ENCODE data around the gene AFMID.
"Not testable (repeated sequence)": the region's sequence is repeated elsewhere in the genome, so short reads cannot be mapped to it uniquely, and the experiment has no call there.

The AFMID gene

DNA sequence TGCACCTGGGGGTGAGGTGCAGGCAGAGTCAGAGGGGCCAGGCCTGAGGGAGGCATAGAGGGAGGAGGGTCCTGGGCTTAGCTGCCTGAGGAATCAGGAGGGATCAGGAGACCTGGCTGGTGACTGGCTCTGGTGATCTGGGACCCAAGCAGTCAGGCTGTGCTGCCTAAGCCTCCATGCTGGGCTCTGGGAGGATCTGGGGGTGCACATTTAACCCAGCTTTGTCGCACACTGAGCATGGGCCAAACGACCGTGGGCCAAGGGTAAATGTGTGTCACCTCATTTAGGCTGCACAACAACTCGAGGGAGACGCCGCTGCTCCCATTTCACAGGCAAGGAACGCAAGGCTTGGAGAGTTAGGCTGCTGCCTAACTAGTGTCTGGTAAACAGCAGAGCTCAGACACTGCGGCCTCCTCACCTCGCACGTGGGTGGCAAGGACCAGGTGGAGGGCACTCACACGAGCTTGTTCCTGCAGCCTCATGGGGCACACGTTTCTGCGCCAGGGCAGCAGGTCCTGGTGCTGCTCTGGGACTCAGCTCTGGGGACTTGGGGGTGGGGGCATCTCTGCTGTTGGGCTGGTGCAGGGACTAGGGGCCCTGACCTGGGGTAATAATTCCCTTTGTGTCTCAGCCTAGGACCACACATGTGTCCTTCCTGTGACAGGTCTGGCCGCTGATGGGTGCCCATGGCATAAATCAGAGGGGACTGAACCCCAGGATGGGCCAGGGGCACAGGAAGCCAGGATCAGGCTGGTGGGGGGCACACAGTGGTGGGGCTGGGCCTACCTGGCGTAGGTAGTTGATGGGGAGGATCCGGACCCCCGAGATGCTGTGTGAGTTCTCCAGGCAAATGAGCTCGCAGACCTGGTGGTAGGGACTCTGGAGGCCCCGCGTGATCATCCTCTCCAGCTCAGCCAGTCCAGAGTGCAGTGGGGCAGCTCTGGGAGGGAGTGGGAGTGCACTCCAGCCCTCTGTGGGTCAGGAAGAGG, 63.0 kb downstream of the AFMID start:
- no peak overlapping the region for H3K4me3 ChIP-seq (ENCODE audit: low read depth, low read length)
- TF ChIP-seq, protein P1, sequence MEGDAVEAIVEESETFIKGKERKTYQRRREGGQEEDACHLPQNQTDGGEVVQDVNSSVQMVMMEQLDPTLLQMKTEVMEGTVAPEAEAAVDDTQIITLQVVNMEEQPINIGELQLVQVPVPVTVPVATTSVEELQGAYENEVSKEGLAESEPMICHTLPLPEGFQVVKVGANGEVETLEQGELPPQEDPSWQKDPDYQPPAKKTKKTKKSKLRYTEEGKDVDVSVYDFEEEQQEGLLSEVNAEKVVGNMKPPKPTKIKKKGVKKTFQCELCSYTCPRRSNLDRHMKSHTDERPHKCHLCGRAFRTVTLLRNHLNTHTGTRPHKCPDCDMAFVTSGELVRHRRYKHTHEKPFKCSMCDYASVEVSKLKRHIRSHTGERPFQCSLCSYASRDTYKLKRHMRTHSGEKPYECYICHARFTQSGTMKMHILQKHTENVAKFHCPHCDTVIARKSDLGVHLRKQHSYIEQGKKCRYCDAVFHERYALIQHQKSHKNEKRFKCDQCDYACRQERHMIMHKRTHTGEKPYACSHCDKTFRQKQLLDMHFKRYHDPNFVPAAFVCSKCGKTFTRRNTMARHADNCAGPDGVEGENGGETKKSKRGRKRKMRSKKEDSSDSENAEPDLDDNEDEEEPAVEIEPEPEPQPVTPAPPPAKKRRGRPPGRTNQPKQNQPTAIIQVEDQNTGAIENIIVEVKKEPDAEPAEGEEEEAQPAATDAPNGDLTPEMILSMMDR (IDR thresholded peaks at IDR 0.05; ENCODE audit: control insufficient read depth, extremely low read depth, insufficient read depth): no peak
- no peak for DNase-seq (ENCODE audit: low read depth)

DNA sequence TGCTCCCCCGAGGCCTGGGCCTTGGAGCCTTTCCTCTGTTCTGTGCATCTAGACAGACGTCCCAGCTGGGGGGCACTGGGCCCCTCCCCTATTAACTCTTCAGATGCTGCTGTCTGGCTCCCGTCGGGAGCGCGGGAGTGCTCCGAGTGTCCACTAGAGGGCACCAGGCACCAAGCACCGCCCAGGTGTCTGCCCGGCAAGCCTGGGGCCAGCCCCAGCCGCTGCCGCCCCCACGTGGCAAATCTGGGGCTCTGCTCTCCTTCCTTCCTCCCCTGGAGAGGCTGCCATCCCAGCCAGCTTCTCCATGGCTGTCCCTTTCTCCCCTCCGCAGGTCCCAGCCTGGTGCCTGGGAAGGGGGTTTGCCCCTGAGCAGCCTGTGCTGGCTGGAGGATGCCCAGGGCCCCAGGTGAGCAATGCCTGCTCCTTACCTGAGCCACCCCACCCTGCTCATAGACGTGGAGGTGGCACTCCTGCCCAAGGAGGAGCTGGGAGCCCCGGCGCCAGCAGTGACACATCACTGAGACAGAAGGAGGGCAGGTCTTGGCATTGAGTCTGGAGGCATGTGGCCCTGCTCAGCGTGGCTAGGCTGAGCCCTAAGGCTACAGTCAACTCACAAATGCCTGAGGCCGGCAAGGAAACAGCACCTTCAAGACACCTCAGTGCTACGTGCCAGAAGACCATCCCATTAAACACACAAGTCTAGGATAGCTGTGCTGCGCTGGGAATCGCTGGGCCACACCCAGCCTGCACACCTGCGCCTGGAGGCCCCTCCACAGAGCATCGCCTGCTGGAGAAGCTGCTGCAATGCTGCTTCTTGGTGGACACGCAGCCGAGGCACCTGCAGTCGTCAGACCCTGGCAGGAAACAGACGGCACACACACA, 64.0 kb downstream of the AFMID start:
- no peak overlapping the region for H3K4me3 ChIP-seq (ENCODE audit: low read depth, low read length)
- TF ChIP-seq, protein P1 (IDR thresholded peaks at IDR 0.05; ENCODE audit: control insufficient read depth, extremely low read depth, insufficient read depth): peak; percentile 99
- DNase-seq (ENCODE audit: low read depth): peak; percentile 44

DNA sequence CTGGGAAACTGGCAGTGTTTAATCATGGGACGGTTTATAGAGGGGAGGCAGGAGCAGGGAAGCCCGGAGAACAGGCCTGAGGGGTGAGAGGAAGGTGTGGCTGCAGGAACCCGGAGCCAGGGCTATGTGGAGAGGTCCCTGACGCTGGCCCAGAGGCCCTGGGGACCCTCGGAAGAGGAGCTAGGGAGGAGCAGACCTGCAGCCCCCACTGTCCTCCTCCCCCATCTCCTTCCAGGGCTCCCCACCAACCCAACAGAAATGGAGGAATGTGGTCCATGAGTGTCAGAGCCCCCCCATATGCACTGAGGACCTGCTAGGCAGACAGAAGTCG, 64.6 kb downstream of the AFMID start:
- H3K4me3 ChIP-seq (ENCODE audit: low read depth, low read length): no peak overlapping the region
- TF ChIP-seq, protein P1 (IDR thresholded peaks at IDR 0.05; ENCODE audit: control insufficient read depth, extremely low read depth, insufficient read depth): no peak
- no peak for DNase-seq (ENCODE audit: low read depth)

DNA sequence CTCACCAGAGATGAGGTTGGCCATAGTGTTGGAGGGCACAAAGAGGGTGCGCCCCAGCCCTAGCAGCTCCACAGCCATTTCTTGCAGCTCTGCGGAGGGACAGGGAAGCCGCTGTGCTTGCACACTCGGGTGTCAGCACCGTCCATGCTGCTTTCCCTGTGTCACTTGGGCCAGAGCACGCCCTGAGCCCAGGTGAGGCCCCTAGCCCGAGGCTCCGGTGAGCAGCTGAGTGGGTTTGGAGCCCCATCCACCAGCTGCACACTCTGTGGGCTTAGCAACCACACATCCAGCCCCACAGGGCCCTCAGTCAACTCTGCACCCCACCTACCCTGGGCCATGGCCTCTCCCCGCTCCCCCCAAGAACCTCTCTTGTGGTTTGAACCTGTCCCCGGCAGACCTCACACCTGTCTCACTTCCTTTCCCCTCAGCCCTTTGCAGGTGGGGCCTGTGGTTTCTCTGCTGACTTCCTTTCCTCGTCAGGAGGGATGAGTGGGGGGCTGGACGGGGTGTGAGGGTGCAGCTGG, 65.0 kb downstream of the AFMID start:
- TF ChIP-seq, protein P1 (IDR thresholded peaks at IDR 0.05; ENCODE audit: control insufficient read depth, extremely low read depth, insufficient read depth): no peak
- DNase-seq (ENCODE audit: low read depth): no peak
- H3K4me3 ChIP-seq (ENCODE audit: low read depth, low read length): no peak overlapping the region

DNA sequence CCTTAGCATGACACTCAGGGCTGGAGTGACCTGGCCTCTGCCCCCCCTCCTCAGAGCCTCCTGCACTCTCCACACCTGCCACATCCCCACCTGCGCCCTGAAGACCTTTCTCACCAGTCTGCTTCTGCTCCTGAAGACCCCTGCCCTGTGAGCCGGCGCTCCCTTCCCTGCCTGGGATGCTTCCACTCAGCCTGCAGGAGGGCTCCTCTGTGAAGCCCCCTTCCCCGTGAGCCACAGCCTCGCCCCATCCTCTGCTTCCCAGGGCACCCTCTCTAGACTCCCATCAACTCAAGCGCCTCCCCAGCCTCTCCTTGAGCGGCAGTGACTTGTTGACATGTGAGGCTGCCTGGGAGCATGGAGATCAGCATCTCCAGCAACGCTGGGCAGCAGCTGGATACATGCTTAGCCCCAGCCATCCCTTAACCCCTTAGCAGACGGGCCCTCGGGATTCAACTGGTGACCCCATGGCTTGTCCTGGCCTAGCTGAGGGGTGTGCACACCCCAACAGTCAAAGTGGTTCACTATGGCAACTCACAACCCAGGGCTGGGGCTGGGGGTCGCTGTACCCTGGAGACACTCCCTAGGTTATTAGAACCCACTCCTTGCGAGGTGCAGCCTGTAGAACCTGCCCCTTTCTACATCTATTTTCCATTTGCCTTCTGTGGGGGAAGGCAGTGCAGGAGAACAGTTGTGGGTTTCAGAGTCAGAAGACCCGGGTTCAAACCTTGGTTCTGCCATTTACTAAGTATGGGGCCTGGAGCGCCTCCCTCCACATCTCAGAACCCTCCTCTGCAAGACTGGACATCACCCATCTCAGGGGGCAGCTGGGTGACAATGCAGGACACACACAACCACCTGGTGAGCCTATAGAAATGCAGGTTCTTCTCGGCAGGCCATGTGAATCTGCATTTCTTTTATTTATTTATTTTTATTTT, 65.8 kb downstream of the AFMID start:
- TF ChIP-seq, protein P1 (IDR thresholded peaks at IDR 0.05; ENCODE audit: control insufficient read depth, extremely low read depth, insufficient read depth): no peak
- no peak for DNase-seq (ENCODE audit: low read depth)
- no peak overlapping the region; the same call in 1 of the 2 replicates for H3K4me3 ChIP-seq (ENCODE audit: low read depth, low read length)

DNA sequence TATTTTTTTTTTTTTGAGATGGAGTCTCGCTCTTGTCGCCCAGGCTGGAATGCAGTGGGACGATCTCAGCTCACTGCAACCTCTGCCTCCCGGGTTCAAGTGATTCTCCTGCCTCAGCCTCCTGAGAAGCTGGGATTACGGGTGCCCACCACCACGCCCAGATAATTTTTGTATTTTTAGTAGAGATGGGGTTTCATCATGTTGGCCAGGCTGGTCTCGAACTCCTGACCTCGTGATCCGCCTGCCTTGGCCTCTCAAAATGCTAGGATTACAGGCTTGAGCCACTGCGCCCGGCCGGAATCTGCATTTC, 66.4 kb downstream of the AFMID start:
- peak overlapping the region; percentile 92 for H3K4me3 ChIP-seq (ENCODE audit: low read depth, low read length)
- DNase-seq (ENCODE audit: low read depth): not testable (repeated sequence)

Measured in LNCaP clone FGC (cell line).